ENCODE results near the gene RHCG. TPM values are rescaled to one million over a fixed set of nuclear protein-coding genes. Genes with fewer than 3 reads are reported as not detected.

The RHCG gene
- total and polyA plus RNA-seq, 2 of the 13 experiments (the other 11 are each of a cell fraction or from before 2014, with no cell fraction given): not detected

- no peak overlapping the region for H3K9ac ChIP-seq (ENCODE audit: insufficient read depth, low read depth, low read length)
- in situ Hi-C loops (cut with HindIII; ENCODE audit: extremely low pct_ligation_motif_present, low pct_unique_long_range_greater_than_20kb) (no loop called here), intact Hi-C loops (cut with micrococcal nuclease; ENCODE audit: unreplicated experiment) (no loop called here)
- no peak for DNase-seq (ENCODE audit: low spot score)
- ChIA-PET POLR2A (no interaction called here), CTCF (ENCODE audit: low intra/inter-chr PET ratio, low total read pairs) (no interaction called here)
- no peak for FAIRE-seq
- H3K4me3 ChIP-seq (replicated peaks in 1 of 3; ENCODE audit: insufficient read depth in 1 of 3, low read depth in 2 of 3, low read length in 3 of 3): no peak overlapping the region
- BruUV-seq (replicated peaks): no TSS peak
- no peak overlapping the region for H2AFZ ChIP-seq (ENCODE audit: low read length)
- no peaks in the 10 kb centered on the region for H3K4me1 ChIP-seq (ENCODE audit: insufficient read depth, low read length)
- H3K27ac ChIP-seq (ENCODE audit: extremely low read length, insufficient read depth, low read length): no peak overlapping the region
- no peaks in the 10 kb centered on the region for H4K20me1 ChIP-seq (ENCODE audit: insufficient read depth, low read length)
- TF ChIP-seq, protein P1, sequence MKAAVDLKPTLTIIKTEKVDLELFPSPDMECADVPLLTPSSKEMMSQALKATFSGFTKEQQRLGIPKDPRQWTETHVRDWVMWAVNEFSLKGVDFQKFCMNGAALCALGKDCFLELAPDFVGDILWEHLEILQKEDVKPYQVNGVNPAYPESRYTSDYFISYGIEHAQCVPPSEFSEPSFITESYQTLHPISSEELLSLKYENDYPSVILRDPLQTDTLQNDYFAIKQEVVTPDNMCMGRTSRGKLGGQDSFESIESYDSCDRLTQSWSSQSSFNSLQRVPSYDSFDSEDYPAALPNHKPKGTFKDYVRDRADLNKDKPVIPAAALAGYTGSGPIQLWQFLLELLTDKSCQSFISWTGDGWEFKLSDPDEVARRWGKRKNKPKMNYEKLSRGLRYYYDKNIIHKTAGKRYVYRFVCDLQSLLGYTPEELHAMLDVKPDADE (CRISPR knock-in tag; IDR thresholded peaks at IDR 0.05): no peak
- TF ChIP-seq ADNP (CRISPR knock-in tag; IDR thresholded peaks at IDR 0.05) (no peak), ZNF225 (CRISPR knock-in tag; IDR thresholded peaks at IDR 0.05) (no peak), ZNF784 (CRISPR knock-in tag; IDR thresholded peaks at IDR 0.05; ENCODE audit: borderline replicate concordance) (no peak), FOXP4 (CRISPR knock-in tag; IDR thresholded peaks at IDR 0.05) (no peak), FOXM1 (CRISPR knock-in tag; IDR thresholded peaks at IDR 0.05) (no peak), ZSCAN22 (CRISPR knock-in tag; IDR thresholded peaks at IDR 0.05) (no peak), ZNF644 (CRISPR knock-in tag; IDR thresholded peaks at IDR 0.05; ENCODE audit: low read depth) (no peak), ZBTB1 (CRISPR knock-in tag; IDR thresholded peaks at IDR 0.05; ENCODE audit: borderline replicate concordance) (no peak), RNF219 (CRISPR knock-in tag; IDR thresholded peaks at IDR 0.05) (no peak)
- TF ChIP-seq, protein P2, sequence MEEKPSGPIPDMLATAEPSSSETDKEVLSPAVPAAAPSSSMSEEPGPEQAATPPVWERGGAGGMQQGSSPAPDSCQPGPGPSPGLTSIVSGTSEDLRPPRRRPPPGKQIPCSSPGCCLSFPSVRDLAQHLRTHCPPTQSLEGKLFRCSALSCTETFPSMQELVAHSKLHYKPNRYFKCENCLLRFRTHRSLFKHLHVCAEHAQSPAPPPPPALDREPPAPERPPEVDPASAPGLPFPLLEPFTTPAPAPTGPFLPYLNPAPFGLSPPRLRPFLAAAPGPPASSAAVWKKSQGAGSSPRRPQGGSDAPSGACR (CRISPR knock-in tag; IDR thresholded peaks at IDR 0.05): no peak
- H3K79me2 ChIP-seq (ENCODE audit: insufficient read depth, low read length): no peaks in the 10 kb centered on the region
- H3K4me2 ChIP-seq (ENCODE audit: low read depth, low read length): no peak overlapping the region
- H3K9me3 ChIP-seq (ENCODE audit: low read length): no peaks in the 10 kb centered on the region
- H3K27me3 ChIP-seq (ENCODE audit: control insufficient read depth in 1 of 2, insufficient read depth in 2 of 2, low read length in 2 of 2): peaks cover 4 to 29% of the 10 kb centered on the region in 2 experiments; a peak in 4 of 5 replicates
- H3K36me3 ChIP-seq (replicated peaks in 1 of 2; ENCODE audit: control insufficient read depth in 1 of 2, insufficient read depth in 2 of 2, low read length in 2 of 2): no peaks in the 10 kb centered on the region
- no peak for ATAC-seq
- 37% methylated on average over 4 of the region's 5 CpGs for WGBS (ENCODE audit: low lambda C conversion rate)
These were observed 14.2 kb downstream of the RHCG start for GRCh38 chr15:89482139-89482538.
